ENCODE data around the gene LOXL4.

DNA sequence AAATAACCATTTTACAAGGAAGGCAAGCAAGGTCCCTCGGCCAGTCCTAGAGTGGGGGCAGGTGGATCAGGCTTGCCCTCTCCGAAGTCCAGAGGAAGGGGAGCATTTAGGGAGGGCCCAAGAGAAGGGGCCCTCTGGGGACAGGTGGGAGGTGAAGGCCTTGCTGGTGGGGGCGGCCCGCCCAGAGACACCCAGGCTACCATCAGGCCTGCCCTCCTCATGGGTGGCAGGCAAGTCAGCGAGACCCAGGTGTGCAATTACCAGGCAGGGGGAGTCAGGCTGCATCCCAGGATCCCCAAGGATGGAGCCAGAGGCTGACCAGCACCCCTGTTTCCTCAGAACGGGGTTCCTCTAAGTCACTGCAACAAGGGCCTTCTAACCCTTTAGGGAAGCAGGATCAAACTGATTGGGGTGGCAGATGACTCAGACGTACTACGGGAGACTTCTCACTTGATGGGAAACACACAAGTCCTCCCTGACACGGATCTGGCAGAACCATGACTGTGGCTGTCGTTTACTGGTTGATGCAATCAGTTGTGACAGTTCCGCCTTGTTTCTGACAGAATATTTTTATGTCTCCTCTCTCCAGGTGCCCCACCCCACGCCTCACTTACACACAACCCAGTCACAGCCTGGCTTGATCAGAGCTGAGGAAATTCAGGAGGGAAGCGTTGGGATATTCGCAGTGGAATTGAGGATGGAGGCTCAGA lies 8.2 kb downstream of the LOXL4 start:
- no peak for TF ChIP-seq EP300 (IDR thresholded peaks at IDR 0.05)
- no peak for TF ChIP-seq CTCF (IDR thresholded peaks at IDR 0.05)
